T-helper 1 cell treated with Interleukin-12 subunit alpha and Interleukin-12 subunit beta and Interleukin-4 antibody, amounts not matched to agents 30 ng/mL and 1 ng/mL, for 36 hours (primary cell): ENCODE results near the gene PKNOX1. TPM values are rescaled to one million over a fixed set of nuclear protein-coding genes. Genes with fewer than 3 reads are reported as not detected.
"Not testable (repeated sequence)": the region's sequence is repeated elsewhere in the genome, so short reads cannot be mapped to it uniquely, and the experiment has no call there.

Source experiments
- intact Hi-C: fragments of 100-400 bp; cut with micrococcal nuclease; formaldehyde crosslinking; loops from one replicate; pipeline ENCODE4 v1.15.1; 2024
- total RNA-seq: library from RNA; stranded (reverse); gene quantifications from 2 replicates; pipeline ENCODE4 v1.2.3, GENCODE V29; 2022

Gene PKNOX1
- total RNA-seq, 1 donor from 2014 or later: 32.0 TPM

DNA sequence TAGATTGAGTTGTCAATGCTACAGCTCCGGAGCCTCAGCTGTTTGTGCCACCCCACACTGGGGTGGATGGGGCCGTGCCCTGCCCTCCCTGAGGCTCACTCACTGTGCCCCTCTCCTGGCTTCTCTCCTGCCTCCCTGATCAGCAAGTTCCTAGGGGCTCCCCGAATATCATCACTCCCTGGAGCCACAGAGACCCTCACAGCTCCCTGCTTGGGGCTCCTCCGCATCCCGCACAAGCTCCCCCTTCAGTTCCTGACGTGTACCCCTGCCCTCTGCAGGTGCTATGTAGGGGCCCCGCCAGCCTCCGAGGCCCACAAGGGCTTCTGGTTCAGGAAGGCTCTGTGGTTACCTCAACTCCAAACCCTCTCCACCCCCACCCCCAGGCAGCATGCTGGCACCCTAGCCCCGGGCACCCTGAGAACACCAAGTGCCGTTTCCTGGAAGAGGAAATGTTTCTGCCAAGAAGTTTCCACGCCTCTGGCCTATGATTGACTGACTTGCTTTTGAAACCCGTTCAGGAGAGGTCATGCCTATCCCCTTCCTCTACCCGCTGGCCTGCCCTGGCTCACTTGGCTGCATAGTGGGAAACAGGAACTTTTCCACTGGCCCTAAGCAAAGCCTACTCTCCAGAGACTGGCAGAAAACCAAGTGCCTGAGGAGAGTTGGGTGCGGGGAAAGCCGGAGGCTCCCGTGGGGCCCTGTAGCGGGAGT is 71.0 kb downstream of the PKNOX1 start:
- intact Hi-C loops: not testable (repeated sequence)

DNA sequence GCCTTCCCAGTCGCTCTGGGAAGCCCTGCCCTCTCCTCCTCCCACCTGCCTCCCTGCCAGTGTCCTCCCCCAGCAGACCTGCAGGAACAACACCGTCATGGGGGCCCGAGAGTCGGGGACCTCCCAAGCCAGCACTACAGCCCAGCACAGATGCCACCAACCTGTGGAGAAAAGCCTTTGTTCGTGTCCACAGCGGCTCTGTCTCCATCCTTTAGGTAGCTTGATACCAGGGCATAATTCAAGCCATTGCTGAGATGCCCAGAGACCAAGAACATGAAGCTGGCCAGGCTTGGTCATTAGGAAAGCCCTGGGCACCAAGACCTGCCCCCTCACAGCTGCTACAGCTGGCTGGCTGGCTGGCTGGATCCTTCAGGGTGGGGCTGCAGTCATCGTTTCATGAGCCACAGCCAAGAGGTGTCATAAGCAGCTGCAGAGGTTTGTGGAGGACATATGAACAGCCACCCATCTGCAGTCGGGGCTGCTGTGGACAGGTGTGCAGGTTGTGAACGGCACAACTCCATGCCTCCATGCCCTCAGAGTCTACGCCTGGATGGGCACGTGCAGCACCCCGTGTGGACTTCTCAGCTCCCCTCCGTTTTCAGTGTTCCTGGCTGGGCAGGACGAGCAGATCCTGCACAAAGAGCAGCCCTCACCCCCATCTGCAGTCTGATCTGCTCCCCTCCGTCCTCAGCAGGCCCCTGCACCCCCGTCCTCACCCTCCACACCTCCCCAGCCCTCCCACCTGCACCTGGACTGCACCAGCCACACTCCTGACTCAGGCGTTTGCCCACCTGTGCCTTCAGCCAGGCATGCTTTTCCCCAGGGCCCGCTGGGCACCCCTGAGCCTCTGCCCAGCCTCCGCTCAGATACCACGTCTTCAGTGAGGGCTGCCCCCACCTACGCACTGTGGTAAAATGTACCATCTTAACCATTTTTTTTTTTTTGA is 71.8 kb downstream of the PKNOX1 start:
- intact Hi-C loops: not testable (repeated sequence)

DNA sequence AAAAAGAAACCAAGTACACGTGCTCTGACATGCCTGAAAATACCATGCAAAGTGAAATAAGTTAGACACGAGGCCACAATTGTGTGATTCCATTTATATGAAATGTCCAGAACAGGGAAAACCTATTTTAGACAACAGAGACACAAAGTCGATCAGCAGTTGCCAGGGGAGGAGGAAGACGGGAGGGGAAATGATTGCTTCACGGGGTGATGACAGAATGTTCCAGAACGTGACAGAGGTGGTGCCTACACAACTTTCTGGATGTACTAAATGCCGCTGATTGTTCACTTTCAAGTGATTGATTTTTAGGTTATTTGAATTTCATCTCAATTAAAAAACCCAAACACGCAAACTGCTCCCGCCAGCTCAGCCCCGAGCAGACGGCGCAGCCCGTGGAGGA is 78.8 kb downstream of the PKNOX1 start:
- intact Hi-C loops: not testable (repeated sequence)

DNA sequence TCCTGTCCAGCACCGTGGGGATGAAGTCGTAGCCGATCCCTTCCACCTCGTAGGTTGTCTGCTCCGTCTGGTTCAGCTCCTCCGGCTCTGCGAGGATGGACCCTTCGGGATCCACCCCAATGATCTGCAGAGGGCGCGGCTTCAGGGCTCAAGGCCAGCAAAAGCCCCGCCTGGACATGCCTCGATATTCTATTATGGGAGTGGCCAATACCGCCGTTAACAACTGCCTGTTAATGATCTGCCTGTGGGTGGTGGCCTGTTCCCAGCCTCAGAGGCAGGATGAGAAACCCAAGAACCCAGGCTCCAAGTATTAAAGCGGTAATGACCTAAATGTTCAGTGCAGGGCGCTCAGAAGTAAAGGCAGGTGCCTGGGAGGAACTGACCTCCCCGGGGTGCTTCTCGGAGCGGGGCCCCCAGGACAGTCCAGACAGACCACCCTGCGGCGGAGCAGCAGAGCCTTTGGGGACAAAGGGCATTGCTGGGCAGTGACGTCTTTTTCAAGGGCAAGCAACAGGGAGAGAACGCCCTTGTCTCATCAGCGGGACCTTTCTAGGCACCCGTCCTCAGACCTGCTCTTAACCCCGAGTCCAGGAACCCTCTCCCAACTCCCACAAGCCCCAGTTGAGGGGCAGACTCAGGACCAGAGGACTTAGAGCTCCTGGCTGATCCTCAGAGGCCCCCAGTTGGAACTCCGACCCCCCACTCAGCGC is 88.7 kb downstream of the PKNOX1 start:
- intact Hi-C loops: not testable (repeated sequence)

DNA sequence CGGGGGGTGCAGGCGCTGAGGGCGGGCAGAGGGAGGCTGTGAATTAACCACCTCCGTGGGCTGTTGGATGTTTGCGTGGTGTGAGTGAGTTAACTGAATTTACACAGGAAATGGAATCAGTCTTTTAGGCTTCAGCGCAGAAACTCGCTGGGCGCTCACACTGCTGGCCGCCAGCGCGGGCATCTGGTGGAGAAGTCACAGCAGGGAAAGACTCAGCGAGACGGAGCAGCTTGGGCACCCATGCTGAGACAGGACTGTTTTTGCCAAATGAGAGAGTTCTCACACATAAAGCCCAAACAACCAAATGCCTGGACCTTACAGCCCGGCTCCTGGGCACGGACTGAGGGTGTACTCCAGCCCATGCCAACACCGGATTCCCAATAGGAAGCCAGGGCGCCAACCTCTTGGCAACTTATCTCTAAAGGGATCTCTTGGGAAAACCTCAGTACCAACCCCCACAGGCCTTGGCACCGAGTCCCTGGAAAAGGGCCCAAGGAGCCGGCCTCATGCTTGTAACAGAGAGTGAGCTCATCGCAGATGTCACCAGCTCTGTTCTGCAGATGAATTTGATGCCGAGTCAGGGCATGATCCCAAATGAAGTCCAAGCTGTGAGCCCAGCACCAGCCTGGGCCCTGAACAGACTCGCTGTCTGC is 90.0 kb downstream of the PKNOX1 start:
- intact Hi-C loops: not testable (repeated sequence)

DNA sequence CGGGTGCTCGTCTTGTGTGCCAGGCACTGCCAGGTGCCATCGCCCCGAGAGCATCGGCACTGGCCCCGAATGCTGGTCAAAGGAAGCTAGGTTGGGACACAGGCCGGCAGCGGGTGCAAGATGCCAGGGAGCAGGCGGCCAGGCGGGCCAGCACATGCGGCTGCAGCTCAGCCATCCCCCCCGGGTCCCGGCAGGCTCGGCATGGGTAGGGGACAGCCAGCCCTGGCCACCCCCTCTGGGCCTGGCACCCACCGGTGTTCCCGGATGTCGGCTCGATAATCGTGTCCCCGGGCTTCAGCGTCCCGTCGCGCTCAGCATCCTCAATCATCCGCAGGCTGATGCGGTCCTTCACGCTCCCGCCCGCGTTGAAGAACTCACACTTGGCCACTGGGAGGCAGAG is 91.6 kb downstream of the PKNOX1 start:
- intact Hi-C loops: not testable (repeated sequence)

DNA sequence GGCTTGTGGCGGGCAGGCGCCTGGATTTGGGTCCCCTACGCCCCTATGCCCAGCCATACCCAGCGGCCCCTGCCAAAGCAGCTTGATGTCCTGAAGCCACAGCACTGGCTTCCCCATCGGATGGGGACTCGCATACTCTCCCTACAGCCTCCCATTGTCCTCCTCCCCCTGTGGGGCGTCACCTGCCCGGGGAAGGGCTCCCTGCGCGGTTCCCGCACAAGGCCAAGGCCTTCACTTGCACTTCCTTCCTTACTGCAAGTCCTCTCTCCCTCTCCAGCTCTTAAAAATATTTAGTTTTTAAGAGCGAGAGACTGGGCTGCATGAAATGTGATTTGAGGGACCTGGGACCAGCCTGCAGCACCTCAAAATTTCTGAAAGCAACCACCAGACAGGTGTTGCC is 92.3 kb downstream of the PKNOX1 start:
- intact Hi-C loops: not testable (repeated sequence)

DNA sequence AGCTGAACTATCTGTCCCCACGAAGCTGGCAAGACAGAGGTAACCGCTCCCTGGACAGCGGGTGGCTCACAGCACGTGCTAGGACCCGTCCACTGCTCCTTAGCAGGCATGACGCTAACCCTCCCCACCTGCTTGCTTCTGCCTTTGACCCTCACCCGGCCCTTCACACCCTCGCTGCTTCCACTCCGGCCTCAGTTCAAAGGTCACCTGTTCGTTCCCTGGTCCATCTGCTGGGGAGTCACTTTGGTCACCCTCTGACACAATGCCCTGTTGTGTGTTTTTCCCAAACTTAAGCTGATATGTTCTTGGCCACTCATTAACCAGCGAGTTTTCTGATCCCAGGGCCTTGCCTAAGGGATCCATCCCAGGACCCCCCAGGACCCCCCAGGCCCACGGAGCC is 93.7 kb downstream of the PKNOX1 start:
- intact Hi-C loops: not testable (repeated sequence)

DNA sequence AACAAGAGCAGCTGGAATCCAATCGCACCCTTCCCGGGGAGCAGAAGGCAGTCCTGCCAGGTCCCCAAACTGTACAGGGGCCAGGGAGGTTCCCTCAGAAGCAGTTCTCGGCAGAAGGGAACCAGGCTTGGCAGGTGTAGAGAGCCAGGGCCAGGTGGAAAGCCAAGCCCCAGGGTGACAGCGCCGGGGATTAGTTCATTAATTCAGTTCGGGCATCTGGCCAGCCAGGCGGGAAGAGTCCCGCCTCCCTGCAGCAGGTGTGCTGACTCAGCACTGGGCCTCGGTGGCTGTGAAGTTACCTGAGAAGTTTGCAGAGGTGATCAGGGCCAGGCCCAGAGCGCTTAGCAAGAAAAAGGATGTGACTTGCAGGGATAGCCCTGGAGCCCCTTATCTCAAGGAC is 95.3 kb downstream of the PKNOX1 start:
- intact Hi-C loops: not testable (repeated sequence)

DNA sequence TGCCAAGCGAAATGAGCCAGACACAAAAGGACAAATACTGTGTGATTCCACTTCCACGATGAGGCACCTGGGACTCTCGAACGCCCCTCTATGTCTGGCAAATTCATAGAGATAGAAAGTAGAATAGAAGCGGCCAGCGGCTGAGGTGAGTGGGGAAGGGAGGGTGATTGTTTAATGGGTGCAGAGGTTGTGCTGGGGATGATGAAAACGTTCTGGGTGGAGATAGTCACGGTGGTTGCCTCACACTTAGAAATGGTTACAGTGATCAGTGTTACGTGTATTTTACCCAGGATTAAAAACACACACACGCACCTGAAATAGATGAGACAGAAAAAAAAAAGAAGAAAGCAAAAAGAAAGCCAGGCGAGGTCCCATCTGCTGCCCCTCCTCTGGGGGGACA is 98.4 kb downstream of the PKNOX1 start:
- intact Hi-C loops: not testable (repeated sequence)

DNA sequence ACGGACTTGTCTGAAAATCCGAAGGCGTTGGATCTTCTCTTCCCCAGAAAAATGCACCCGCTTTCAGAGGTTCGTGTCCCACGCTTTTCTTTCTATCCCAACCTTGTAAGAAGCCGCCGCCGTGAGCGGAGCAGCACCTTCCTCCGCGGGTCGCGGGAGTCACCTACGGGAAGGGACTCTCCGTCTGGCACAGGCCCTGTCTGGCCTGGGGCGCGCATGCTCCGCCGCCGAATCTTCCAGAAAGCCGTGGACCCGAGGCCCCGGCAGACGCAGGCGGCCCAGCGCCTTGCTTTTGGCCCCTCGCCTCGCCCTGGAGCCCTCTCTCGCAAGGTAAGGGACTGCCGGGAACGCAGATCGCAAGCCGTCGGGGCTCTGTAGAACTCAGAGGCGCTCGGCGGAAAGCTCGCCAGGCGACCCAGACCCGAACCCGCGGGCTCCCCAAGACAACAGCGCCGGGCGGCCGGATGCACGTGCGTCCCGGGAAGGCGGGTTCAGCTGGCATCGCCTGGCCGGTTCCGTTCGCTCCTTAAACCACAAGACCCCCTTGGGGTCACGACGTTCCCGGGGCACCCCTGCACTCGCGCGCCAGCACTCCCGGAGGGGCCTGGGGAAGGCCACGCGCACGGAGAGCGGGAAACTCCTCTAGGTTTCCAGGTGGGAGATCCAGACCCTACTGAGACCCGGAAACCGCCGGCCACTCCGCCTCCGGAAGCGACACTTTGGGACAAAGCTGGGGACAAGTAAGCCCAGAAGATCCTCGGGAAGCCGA is 100.2 kb downstream of the PKNOX1 start:
- intact Hi-C loops: not testable (repeated sequence)

DNA sequence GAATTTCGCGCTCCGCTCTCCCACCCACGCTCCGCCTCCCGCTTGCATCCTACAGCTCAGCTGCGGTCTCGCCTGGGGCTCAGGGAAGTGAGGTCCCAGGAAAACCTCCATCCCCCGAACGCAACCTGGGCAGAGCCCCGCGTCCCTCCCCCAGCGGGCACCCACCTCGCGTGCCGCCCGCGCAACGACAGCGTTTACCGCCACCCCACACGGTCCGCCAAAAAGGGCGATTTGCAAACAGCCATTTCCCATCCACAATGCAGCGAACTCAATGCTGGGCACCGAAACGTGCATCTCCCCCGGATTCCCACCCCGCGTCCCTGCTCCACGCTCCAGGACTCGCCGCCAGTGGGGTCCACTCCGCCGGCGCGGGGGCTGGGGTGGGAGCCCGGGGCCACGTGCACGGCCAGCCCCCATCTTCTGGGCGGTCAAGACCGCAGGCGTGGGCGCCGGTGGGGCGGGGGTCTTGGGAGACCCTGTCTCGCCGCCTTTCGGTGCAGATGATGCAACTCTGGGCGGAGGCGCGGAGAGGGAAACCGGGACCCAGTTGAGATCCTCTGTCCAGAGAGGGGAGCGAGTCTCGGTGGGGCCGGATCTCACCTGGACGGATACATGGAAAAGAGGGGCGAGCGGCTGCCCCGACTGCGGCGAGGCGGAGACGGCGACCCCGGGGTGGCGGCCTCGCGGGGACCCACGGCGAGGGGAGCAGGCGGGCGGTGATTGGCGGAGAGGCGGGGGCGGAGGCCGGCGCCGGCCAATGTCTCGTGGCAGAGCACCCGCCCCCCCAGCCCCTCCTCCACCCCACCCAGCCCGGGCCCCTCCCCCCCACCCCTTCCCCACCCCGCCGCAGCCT is 101.0 kb downstream of the PKNOX1 start, which contains the start of gene CBS:
Gene CBS (minus strand): TSS at position 666 of the 853 bp plus-strand sequence. CDS start 3,642 bp downstream, outside the sequence.
- intact Hi-C loops: not testable (repeated sequence)

DNA sequence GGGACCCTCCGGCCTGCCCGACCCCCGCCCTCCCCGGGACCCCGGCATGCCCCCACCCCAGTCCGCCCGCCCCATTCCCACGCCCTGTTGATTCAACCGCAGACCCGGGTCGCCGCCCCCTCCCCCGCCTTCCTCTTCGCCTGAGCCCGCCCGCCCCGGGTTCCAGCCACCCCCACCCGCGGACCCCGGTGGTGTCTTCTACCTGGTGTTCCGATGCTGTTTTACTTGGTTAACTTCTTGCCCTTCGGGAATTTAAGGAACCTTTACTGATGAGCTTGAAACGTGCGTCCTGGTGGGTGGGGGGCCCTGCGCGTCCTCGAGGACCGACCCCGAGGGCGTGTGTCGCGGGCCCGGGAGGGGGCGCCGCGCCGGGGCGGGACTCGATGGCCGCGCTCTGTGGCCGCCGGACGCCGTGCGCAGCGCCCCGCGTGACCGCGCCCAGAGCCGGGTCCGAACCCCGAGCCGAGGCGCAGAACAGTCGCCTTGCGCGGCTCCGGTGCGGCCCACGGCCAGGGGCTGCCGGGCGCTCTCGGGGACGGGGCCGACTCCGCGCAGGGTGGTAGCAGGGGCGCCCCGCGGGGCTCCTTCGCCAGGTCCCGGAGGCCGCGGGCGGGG is 101.8 kb downstream of the PKNOX1 start:
- intact Hi-C loops: not testable (repeated sequence)

DNA sequence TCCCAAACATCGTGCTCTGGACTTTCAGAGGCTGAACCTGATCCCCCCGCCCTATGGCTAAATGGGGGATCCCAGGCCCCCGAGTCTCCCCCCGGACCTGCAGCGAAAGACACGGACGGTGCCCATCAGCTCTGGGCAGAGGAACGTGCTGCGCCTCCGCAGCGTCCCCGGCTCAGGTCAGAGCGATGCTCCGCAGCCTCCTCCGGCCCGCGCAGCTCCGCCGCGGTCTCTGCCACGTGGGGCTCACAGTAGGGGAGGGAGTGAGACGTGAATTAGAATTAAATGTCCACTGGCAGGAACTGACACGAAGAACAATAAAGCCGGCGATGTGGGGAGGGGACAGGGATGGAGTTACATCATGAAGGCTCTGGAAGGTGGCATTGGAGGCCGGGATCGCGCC is 102.3 kb downstream of the PKNOX1 start:
- intact Hi-C loops: not testable (repeated sequence)

DNA sequence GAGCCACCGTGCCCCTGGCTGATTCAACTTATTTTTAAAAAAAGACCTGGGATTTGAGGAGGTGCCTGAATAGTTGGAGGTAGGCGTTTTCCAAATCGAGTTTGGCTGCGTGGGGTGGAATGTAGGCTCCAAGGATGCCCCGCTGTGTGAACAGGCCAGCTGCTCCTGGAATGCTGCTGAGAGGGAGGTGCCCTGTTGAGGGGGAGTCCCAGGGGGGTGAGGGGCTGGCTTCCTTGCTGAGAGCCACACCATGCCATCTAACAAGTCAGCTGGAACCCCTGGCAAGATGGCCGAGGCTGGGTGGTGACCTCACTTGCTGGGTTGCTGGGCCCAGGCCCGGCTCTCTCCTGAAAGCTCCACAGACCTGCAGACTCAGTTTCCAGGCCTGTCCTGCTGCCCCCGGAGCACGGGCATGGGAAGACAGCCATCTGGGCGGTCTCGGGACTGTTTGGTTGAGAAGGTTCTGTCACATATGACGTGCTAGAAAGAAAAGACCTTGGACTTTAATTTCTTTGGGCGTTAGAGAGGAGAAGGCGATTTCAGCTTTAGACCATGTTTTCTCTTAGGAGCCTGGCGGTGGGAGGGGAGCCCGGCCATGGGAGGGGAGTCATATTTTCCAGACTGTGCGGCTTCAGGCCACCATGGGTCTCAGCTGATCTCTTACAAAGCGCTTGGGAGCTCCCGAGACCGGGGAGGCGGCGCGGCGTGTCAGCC is 108.4 kb downstream of the PKNOX1 start:
- intact Hi-C loops: not testable (repeated sequence)
